GM12891 (cell line): ENCODE data around the gene GALNT9.

ENCODE experiments used
- DNase-seq: peaks from one replicate; pipeline ENCODE4 v3.0.0; 2011; ENCODE audit warnings: low spot score; ENCODE audit not compliant: insufficient read length
- FAIRE-seq: peaks from 2 replicates; lab custom pipeline; 2011; peaks lifted over from hg19 to GRCh38; lab: Jason Lieb, UNC
- PAX5 ChIP-seq: IDR thresholded peaks from 2 replicates; pipeline ENCODE4 v1.6.1; 2011; ENCODE audit warnings: low read length, moderate library complexity, mild to moderate bottlenecking; ENCODE audit not compliant: insufficient read depth, severe bottlenecking
- POLR2A ChIP-seq: IDR thresholded peaks from 2 replicates; pipeline ENCODE4 v1.6.1; 2011; ENCODE audit warnings: low read depth, low read length, control low read depth
- POLR2AphosphoS5 ChIP-seq: IDR thresholded peaks from 2 replicates; pipeline ENCODE4 v1.6.1; 2011; ENCODE audit warnings: low read depth, low read length, control low read depth
- POU2F2 ChIP-seq: IDR thresholded peaks from 2 replicates; pipeline ENCODE4 v1.6.1; 2011; ENCODE audit warnings: low read depth, mild to moderate bottlenecking, control low read depth, low read length, moderate library complexity
- SPI1 ChIP-seq: IDR thresholded peaks from 2 replicates; pipeline ENCODE4 v1.6.1; 2011; ENCODE audit warnings: low read depth, low read length, control low read depth
- TAF1 ChIP-seq: IDR thresholded peaks from 2 replicates; pipeline ENCODE4 v1.6.1; 2011; ENCODE audit warnings: low read depth, low read length, control low read depth

Gene GALNT9

DNA sequence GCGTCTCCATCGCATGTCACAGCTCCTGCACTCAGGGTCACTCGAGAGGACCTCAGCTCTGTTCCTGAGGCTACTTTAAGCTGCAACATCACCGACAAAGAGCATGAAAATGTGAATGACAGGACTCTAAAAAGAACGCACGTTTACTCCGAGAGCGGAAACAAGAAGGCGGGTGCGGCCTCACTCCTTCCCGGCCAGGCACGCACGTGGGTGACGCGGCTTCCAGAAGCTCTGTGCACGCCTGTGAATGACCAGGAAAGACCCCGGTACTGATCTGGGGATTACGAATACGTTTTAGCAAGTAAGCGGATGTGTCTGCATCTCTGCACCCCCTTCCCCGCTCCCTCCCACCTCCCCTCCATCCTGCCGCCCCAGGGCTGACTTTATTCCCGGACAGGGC, 15.2 kb upstream of the GALNT9 start:
- no peak for FAIRE-seq

DNA sequence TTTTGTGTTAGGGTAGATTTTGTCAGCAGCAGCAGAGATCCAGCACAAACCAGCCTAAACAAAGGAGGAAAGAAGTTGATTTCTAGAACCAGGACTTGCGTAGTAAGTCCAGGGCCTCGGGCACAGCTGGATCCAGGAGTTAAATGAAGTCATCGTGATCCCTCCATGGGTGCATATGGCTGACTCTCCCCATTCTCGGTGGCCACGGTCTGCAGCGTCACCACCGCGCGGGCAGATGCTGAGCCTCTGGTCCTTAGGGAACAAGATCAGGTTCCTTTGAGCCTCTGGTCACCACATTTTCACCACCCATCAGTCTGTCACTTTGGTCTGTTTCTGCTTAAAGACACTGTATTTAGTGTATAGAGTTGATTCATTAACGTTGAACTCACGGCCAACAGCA, 14.8 kb upstream of the GALNT9 start:
- TF ChIP-seq TAF1 (no peak), POLR2A (no peak), POU2F2 (no peak), PAX5 (no peak), POLR2AphosphoS5 (no peak), SPI1 (no peak)
- FAIRE-seq (no peak), DNase-seq (no peak)

More for the DNA sequence above, 15.2 kb upstream of the GALNT9 start:
- no peak for TF ChIP-seq POLR2AphosphoS5
- no peak for DNase-seq

DNA sequence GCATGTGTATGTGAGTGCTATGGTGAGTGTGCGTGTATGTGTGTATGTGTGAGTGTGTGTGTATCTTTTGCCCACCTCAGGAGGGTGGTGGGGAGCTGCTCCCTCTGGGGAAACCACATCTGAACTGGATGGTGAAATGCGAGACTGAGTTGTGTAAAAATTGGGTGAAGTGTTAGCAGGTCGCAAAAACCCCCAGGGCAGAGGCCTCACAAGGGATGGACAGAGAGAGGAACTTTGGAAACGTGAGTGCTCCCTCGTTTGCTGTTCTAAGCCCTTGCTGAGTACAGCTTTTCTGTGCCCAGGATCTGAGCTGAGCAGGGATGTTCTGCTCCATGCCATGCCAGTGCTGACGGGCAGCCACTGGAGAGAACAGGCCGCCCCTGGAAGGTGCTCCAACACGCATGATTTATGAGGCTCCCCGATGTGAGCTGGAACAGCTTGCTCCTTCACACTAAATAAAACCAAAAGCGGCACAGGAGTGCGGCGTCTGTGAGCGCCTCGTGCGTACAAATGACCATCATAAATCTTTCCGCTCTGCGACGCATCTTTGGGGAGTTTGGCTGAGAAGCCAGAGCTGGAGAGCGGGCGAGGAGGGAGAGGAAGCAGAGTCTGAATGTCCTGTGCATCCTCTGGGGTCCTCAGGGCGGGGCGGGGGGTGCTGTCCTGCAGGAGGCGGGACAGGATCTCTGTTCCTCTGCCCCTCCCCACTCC, 14.1 kb upstream of the GALNT9 start:
- no peak for TF ChIP-seq SPI1
- no peak for TF ChIP-seq POU2F2
- TF ChIP-seq TAF1: no peak
- no peak for TF ChIP-seq PAX5
- TF ChIP-seq POLR2AphosphoS5: no peak
- no peak for TF ChIP-seq POLR2A

DNA sequence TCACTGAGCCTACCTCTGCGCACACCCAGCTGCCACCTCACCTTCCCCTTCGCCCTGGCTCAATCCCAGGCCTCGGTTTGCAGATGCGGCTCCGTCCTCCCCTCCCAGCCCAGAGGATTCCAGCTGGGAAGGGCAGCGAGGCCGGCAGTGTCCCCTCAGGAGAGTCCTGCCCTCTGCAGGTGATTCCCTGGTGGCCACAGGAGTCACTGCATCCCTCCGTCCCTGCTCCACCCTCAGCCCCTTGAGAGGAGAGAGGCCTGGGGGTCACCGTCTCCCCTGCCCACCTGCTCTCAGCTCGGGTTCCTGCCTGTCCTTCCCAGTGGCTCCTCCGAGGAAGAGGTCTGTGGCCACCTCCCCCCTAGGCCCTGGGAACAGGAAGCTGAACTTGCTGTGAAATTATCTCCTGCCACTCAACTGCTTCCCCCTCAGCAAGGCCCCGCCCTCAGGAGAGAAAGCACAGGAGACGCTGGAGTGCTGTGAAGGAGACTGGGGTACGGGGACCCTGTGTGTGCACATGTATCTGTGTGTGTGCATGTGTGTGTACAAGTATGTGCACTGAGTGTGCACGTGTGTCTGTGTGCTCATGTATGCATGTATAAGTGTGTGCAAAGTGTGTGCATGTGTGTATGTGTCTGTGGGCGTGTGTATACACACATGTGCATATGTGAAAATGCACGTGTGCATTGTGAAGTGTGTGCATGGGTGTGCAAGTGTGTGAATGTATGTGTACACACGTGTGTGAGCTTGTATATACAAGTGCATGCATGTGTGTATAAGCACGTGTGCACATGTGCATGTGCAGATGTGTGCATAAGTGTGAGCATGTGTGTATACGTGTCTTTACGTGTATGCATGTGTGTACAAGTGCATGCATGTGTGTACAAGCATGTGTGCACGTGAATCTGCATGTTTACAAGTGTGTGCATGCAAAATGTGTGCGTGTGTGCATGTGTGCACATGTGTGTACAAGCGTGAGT, 13.2 kb upstream of the GALNT9 start:
- TF ChIP-seq POLR2AphosphoS5 (no peak), TAF1 (no peak), POLR2A (no peak), POU2F2 (no peak), SPI1 (no peak), PAX5 (no peak)
- no peak for DNase-seq
- FAIRE-seq: peak; percentile 63

More for the DNA sequence above, 14.1 kb upstream of the GALNT9 start:
- DNase-seq: no peak
- FAIRE-seq: no peak

DNA sequence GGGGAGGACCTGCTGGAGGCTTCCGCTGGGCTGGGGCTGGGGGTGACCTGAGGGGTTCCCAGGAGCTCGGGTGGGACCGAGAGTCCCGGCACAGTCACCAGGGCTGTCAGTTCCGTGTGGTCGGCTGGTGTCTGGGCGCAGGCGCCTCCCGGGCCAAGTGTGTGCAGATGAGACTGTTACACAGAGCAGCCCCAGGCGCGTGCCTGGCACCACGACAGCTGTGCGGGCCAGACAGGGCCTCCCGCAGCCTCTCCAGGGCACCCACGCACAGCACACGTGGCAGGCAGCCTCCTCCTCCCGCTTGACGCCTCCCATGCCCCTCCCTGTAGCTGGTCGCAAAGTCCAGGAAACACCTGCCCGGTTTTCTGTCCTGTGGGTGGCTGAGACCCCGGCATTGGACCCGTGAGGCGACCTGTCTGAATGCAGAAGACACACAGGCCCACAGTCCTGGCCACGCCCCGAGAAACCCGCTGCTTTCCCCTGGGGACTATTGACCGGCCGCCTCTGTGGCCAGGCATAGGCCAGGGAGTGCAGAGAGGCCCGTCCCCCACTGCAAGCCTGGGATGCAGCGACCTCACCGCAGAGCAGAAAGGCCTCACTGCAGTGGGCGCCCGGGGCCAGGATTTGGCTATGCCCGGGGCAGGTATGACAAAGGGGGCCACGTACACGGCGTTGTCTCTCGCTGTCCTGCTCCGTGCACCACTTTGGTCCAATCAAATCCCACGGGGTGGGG, 12.1 kb upstream of the GALNT9 start:
- TF ChIP-seq PAX5 (no peak), POU2F2 (no peak), TAF1 (no peak), POLR2AphosphoS5 (no peak), POLR2A (no peak), SPI1 (no peak)
- DNase-seq (no peak), FAIRE-seq (no peak)

DNA sequence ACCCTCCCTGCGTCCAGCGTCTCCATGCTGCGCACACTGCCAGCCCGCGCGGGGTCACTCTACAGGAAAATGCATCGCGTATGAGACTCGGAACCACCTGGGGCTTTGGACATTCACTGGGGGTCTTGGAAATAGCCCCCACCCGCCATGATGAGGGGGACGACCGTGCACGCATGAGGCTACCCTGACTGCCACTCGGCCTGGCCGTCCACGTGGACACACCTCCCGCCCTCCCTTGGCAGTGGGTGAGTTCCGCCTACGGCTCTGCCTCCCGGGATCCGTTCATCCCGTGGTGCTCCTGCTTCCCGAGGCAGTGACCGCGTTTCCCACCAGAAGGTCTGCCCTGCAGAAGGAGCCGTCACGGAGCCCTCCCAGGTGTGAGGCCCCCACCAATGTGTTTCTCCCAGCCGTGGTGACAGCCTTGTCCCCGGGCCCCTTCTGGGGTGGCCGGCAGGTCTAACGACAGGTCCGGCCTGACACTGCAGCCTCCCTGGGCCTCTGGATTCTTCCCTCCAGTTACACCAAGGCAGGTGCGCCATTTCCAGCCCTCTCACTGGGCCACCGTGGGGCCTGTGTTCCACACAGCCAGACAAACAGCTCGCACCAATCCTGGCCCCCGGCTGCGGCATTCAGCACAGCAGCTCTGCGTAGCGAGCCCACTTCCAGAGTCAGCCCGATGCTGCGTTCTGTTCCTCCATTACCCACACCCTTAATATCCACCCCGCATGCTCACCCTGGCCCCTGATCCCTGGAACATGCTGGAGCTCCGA, 11.1 kb upstream of the GALNT9 start:
- TF ChIP-seq SPI1: no peak
- TF ChIP-seq POLR2A: no peak
- TF ChIP-seq PAX5: no peak
- TF ChIP-seq TAF1: no peak
- TF ChIP-seq POU2F2: no peak
- no peak for TF ChIP-seq POLR2AphosphoS5
- FAIRE-seq: no peak

DNA sequence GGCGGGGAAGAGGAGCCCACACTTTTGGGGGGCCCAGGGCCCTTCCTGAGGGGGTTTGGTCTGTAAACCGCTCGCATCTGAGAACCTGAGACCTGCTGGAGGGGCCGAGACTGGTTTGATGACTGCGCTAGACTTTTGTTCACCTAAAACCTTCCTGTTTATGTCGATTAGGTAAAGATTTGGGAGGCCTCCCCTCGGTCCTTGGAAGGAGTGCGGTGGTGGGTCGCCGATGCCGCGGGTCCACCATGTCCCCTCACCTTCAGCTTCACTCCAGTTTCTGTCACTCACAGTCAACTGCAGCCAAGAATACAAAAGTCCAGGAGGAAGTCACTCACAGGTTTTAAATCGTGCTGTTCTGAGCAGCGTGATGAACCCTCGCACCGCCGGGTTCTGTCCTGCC, 10.5 kb upstream of the GALNT9 start:
- no peak for FAIRE-seq
- no peak for DNase-seq
- TF ChIP-seq SPI1 (no peak), PAX5 (no peak), TAF1 (no peak), POU2F2 (no peak), POLR2A (no peak), POLR2AphosphoS5 (no peak)

More for the DNA sequence above, 11.1 kb upstream of the GALNT9 start:
- no peak for DNase-seq

DNA sequence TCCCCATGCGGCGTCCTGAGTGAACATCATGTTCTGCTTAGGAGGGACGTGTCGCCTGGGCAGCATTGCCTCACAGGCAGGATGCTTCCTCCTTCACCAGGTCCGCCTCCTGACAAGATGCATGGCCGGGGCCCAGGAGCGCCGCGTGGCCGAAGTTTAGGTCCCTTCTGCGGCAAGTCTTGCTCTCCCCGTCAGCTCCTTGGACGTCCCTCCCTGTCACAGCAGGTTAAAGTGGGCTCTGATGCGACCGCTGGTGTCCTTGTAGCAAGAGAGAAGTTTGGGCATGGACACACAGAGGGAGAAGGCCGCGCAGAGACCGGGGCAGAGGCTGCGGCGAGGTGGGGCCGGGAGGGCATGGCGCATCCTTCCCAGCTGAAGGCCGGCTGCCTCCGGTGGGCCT, 9.4 kb upstream of the GALNT9 start:
- TF ChIP-seq POLR2A: no peak
- no peak for TF ChIP-seq TAF1
- TF ChIP-seq SPI1: no peak
- TF ChIP-seq POU2F2: no peak
- no peak for DNase-seq
- no peak for FAIRE-seq

DNA sequence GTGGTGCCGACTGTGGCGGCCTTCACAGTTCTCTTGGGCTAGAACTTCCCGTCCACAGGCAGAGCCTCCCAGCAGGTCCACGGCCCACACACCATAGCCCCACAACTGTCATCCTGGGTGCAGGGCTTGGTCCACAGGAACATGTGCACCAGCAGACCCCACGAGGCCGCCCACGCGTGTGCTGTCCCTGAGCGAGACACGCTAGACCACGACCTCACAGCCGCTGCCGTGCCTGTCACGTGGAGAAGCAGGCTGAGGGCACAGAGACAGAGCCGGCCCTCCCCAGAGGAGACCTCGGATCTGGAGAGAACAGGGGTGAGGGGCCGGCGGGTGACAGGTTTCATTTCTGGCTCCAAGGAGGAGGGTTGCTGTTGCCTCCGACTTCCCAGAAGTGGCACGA, 8.9 kb upstream of the GALNT9 start:
- TF ChIP-seq SPI1 (no peak), POLR2A (no peak), POLR2AphosphoS5 (no peak), TAF1 (no peak), PAX5 (no peak), POU2F2 (no peak)
- DNase-seq (no peak), FAIRE-seq (no peak)
